ENCODE results near the gene TMEM38A.
A peak's percentile ranks its signal among the peaks of the same experiment; 100 is the strongest.
"Not testable (repeated sequence)": the region's sequence is repeated elsewhere in the genome, so short reads cannot be mapped to it uniquely, and the experiment has no call there.

The TMEM38A gene

GRCh38 chr19:16679811-16680210 is 18.9 kb downstream of the TMEM38A start:
- DNase-seq, result no peak

- no peak for DNase-seq
These were observed 21.6 kb downstream of the TMEM38A start for GRCh38 chr19:16682539-16682938.

GRCh38 chr19:16684216-16684615 is 23.3 kb downstream of the TMEM38A start:
- no peak for DNase-seq

GRCh38 chr19:16688084-16688483 is 27.1 kb downstream of the TMEM38A start:
- DNase-seq, result no peak

- no peak for DNase-seq
These were observed 38.0 kb downstream of the TMEM38A start for GRCh38 chr19:16698914-16699313.

GRCh38 chr19:16702123-16702522 is 41.2 kb downstream of the TMEM38A start:
- no peak for DNase-seq

GRCh38 chr19:16703677-16704076 is 42.7 kb downstream of the TMEM38A start:
- DNase-seq, result no peak

GRCh38 chr19:16710870-16711269 is 49.9 kb downstream of the TMEM38A start:
- not testable (repeated sequence) for DNase-seq

GRCh38 chr19:16712295-16712694 is 51.4 kb downstream of the TMEM38A start:
- DNase-seq, result not testable (repeated sequence)

- peak; percentile 46 for DNase-seq
These were observed 53.9 kb downstream of the TMEM38A start for GRCh38 chr19:16714702-16715287.

- DNase-seq, result no peak
These were observed 54.7 kb downstream of the TMEM38A start for GRCh38 chr19:16715611-16716010.

- DNase-seq, result no peak
These were observed 60.1 kb downstream of the TMEM38A start for GRCh38 chr19:16721051-16721450.

- no peak for DNase-seq
These were observed 61.7 kb downstream of the TMEM38A start for GRCh38 chr19:16722591-16722990.

- no peak for DNase-seq
These were observed 66.0 kb downstream of the TMEM38A start for GRCh38 chr19:16726916-16727315.

GRCh38 chr19:16735650-16736266 is 74.8 kb downstream of the TMEM38A start:
- DNase-seq, result not testable (repeated sequence)

GRCh38 chr19:16736709-16737108 is 75.8 kb downstream of the TMEM38A start:
- no peak for DNase-seq

- DNase-seq, result no peak
These were observed 77.0 kb downstream of the TMEM38A start for GRCh38 chr19:16737911-16738310.

GRCh38 chr19:16739546-16739945 is 78.6 kb downstream of the TMEM38A start:
- no peak for DNase-seq
